ENCODE results near the gene TEX22.
A peak's percentile ranks its signal among the peaks of the same experiment; 100 is the strongest.
"Not testable (repeated sequence)": the region's sequence is repeated elsewhere in the genome, so short reads cannot be mapped to it uniquely, and the experiment has no call there.

Gene TEX22

DNA sequence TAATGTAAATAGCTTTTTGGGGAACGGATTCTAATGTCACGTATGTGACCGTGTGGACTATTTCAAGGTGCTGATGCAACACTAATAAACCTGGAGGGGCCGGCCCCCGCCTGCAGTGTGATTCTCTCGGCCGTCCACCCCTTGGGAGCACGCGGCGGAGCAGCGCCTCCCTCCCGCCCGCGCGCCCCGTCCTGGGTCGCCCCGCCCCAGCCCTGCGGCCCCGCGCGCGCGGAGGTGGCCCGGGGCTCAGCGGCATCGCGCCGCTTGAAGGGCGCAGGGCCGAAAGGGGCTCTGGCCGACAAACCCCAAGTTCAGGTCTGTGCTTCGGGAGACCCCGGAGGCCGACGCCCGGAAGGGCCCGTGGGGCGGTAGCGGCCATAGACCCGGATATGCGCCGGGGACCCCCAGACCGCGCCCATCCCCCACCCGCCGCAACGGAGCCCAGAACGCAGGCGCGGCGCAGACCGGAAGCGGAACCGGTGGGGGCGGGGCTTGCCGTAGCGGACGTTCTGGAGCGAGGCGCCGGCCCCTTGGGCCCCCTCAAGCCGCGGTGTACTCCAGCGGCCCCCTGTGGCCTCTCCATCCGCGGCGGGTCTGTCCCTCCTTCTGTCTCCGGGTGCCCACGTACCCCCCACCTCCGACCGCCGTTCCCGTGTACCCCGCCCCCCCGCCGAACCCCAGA is at the start of gene TEX22:
TEX22 (plus strand) TSS at position 495 of the 682 bp plus-strand sequence. CDS start 803 bp downstream, outside the sequence.
- DNase-seq: peak; percentile 82

GRCh38 chr14:105348945-105349699 is 49.2 kb upstream of the TEX22 start:
- no peak for DNase-seq

GRCh38 chr14:105349992-105350391 is 48.3 kb upstream of the TEX22 start:
- no peak for DNase-seq

DNA sequence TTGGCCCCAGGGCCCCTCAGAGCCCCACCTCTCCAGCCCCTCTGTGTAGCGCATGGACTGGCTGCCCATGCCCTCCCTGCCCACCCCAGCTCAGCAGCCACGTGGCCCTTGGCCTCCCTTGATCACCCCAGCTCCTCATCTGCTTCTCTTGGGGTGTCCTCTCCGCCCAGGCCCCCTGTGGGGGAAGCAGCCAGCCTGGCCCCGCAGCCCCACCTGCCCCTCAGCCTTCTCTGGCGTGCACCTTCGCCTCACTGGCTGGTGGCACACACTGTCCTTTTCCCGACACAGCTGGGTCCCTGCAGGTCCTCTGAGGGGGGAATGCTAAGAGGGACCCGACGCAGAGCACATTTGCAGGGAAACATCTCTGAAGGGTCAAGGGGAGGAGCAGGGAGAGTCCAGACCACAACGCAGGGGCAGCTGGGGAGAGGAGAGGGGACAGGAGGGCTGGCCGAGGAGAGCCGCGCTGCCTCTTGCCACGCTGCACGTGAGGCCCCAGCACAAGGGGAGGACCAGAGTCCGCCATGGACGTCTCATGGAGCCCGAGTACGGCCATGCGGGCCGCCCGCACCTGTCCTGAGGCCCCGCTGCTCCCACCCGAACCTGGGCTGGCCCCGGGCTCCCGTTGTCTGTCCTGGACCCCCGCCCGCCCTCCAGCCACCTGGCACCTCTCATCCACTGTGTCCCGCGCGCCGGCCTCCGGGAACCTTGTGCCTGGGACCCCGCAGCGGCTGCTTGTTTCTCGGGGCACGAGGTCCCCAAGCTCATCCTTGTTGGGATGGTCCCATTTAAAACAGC is 47.7 kb upstream of the TEX22 start:
- DNase-seq: no peak

DNA sequence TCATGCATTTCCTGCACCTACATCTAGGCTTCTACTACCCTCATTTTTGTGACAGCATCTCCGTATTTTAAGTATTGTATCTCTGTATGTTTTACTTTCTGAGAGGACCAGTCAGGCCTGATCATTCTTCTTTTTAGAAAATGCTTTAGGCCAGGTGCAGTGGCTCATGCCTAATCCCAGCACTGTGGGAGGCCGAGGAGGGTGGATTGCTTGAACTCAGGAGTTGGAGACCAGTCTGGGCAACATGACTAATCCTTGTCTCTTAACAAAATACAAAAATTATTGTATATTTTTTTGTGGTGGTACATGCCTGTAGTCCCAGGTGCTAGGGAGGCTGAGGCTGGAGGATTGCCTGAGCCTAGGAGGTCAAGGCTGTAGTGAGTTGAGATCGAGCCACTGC is 46.9 kb upstream of the TEX22 start:
- no peak for DNase-seq

GRCh38 chr14:105351920-105352851 is 46.2 kb upstream of the TEX22 start:
- peak; percentile 79 for DNase-seq

GRCh38 chr14:105353136-105353535 is 45.2 kb upstream of the TEX22 start:
- DNase-seq: no peak

DNA sequence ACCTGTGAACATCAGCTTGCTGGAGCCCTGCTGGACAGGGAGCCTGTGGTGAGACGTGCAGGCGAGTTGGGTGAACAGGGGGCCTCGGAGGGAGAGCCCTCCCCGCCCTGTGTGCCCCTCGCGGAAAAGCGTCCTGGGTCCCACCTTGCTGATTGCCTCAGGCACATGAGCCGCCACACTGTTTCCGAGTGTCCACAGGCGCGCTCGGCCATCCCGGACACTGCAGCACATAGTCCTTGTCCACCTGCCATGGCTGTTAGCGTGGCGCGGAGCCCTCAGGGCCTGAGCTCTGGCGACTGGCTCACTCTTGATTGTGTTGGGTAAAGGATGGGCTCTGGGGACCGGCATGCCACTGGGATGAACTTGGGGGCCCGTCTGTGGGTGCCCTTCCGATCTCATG is 43.8 kb upstream of the TEX22 start:
- DNase-seq: no peak

- DNase-seq: no peak
Measured at GRCh38 chr14:105355049-105355575, 43.2 kb upstream of the TEX22 start.

GRCh38 chr14:105355850-105356604 is 42.3 kb upstream of the TEX22 start:
- DNase-seq: no peak

GRCh38 chr14:105356927-105357326 is 41.4 kb upstream of the TEX22 start:
- no peak for DNase-seq

- no peak for DNase-seq
Measured at GRCh38 chr14:105357626-105358025, 40.7 kb upstream of the TEX22 start.

DNA sequence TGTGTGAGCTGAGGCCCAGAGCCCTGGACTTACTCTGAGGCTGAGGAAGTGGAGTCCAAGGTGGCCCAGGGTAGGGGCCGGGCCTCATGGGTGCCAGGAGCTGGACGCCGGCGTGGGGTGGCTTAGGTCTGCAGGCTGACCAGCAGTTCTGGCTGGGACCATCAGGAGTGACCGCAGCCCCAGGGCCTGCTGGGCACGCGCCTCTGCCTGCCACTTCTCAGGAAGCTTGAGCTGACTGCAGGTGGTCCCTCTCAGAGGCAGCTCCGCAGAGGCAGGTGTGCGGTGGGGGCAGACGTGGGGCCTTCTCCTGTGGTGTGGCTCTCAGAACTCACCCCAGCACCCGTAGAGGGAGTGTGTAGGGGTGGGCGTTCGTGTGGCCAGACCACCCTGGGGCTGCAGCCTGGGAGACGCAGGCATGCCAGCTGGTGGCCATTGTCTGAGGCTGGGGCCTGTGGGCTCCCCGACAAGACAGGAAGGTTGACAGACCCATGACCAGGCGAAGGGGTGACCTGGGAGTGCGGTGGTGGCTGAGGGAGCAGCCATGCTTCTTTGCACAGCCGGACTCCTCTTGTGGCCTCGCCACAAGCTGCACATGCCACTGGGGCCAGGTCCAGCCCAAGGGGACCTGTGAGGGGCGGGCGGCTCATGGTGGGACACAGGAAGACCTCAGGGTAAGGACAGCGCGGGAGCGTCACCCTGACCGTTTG is 40.0 kb upstream of the TEX22 start:
- no peak for DNase-seq

GRCh38 chr14:105358943-105359342 is 39.4 kb upstream of the TEX22 start:
- no peak for DNase-seq

DNA sequence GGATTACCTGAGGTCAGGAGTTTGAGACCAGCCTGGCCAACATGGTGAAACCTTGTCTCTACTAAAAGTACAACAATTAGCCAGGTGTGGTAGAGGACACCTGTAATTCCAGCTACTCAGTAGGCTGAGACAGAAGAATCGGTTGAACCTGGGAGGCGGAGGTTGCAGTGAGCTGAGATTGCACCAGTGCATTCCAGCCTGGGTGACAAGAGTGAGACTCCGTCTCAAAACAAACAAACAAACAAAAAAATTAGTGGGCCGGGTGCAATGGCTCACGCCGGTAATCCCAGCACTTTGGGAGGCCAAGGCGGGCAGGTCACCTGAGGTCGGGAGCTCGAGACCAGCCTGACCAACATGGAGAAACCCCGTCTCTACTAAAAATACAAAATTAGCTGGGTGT is 36.9 kb upstream of the TEX22 start:
- DNase-seq: not testable (repeated sequence)

- DNase-seq: no peak
Measured at GRCh38 chr14:105363847-105364708, 34.3 kb upstream of the TEX22 start.

- DNase-seq: no peak
Measured at GRCh38 chr14:105365101-105365500, 33.2 kb upstream of the TEX22 start.

DNA sequence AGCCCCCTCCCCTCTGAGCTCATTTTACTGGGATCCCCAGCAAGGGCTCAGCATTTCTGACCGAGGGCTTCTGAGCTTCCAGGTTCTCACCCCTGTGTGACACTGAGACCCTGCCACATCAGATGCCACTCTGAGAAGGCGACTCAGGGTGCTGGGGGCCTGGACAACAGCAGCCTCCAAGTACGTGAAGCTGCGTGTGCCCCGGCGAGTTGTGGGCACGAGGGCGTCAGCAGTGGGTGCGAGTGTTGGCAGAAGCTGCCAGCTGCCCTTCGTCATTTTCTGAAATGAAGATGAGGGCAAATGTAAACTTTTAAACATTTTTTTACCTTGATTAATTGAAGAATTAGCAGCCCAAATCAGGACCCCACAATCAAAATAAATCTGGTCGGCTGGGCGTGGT is 32.7 kb upstream of the TEX22 start:
- no peak for DNase-seq

- no peak for DNase-seq
Measured at GRCh38 chr14:105366386-105367074, 31.8 kb upstream of the TEX22 start.
